Measurements from ENCODE around the gene TCF19.

TCF19 gene

DNA sequence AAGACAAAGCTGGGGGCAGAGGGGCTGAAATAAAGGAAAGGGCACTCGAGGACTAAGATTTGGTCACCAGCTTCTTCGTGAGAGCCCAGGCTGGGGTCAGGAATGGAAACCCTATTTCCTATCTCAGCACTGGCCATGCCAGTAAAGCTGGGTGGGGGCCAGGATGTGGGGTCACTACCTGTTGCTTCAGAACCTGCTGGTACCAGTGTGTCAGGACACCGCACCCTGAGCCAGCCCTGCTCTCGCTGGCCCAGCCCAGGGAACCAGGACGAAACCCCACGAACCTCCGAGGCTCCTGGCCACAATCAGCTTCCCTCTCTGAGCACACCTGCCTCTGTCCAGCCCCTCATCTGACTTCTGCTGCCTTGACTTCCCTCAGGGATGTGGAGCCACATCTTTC lies 40.2 kb upstream of the TCF19 start:
- Histone ChIP-seq H3K27me3 (ENCODE audit: control insufficient read depth in 1 of 2, insufficient read depth in 2 of 2, low read length in 2 of 2) (no peaks in the 10 kb centered on the region), H3K4me1 (ENCODE audit: control insufficient read depth, insufficient read depth, low read length) (peaks cover 30% of the 10 kb centered on the region), H3K9me3 (ENCODE audit: control insufficient read depth in 2 of 2, low read length in 2 of 2) (no peaks in the 10 kb centered on the region), H3K9ac (ENCODE audit: low read length in 2 of 2) (no peak overlapping the region), H3K36me3 (ENCODE audit: control insufficient read depth in 2 of 2, insufficient read depth in 2 of 2, low read length in 2 of 2) (no peaks in the 10 kb centered on the region), H3K4me3 (ENCODE audit: low read length in 2 of 2) (no peak overlapping the region), H3K27ac (ENCODE audit: low read length) (no peak overlapping the region)

DNA sequence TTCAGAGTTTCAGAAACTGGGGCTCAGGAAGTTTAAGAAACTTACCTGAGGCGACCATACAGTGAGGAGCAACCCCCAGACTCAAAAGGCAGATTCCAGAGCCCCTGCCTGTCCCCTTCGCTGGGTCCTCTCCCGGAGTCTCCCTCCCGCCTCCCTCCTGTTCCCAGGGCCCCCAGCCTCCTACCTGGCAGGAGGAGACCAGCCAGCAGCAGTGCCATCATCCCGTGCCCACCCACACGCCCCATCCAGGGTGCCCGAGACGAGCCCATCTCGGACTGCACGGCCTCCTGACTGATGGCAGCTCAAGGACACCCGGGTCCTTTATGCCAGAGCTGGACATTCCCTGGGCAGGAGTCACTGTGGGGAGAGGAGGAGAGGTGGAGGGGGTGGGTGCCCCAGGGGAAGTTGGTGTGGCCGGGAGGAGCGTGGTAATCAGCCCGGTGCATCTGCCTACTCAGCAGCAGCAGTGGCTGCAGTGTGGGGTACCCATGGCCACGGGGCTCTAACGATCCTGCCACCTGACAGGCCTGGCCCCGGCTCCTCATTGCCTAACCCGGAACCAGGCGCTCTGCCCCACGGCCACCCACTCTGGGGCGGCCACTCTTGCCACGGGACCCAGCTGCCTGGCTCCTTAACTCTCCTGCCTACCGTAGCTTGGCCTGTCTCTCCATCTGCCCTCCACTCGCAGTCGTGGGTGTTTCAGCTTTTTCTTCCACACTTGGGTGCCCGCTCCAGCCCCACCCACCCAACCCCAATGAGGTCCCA lies 38.1 kb upstream of the TCF19 start, which contains the start of gene CDSN:
Gene CDSN (minus strand): TSS at position 296 of the 765 bp plus-strand sequence. CDS start 27 bp downstream, at position 269.
- H3K4me1 ChIP-seq (ENCODE audit: control insufficient read depth, insufficient read depth, low read length), result peaks cover 15% of the 10 kb centered on the region
- H3K4me3 ChIP-seq (ENCODE audit: low read length in 2 of 2), result no peak within 1 kb of the TSS
- no peaks in the 10 kb centered on the region for H3K9me3 ChIP-seq (ENCODE audit: control insufficient read depth in 2 of 2, low read length in 2 of 2)
- H3K36me3 ChIP-seq (ENCODE audit: control insufficient read depth in 2 of 2, insufficient read depth in 2 of 2, low read length in 2 of 2), result no peaks in the 10 kb centered on the region
- H3K27ac ChIP-seq (ENCODE audit: low read length), result no peak within 1 kb of the TSS
- H3K9ac ChIP-seq (ENCODE audit: low read length in 2 of 2), result no peak within 1 kb of the TSS
- H3K27me3 ChIP-seq (ENCODE audit: control insufficient read depth in 1 of 2, insufficient read depth in 2 of 2, low read length in 2 of 2), result no peaks in the 10 kb centered on the region

DNA sequence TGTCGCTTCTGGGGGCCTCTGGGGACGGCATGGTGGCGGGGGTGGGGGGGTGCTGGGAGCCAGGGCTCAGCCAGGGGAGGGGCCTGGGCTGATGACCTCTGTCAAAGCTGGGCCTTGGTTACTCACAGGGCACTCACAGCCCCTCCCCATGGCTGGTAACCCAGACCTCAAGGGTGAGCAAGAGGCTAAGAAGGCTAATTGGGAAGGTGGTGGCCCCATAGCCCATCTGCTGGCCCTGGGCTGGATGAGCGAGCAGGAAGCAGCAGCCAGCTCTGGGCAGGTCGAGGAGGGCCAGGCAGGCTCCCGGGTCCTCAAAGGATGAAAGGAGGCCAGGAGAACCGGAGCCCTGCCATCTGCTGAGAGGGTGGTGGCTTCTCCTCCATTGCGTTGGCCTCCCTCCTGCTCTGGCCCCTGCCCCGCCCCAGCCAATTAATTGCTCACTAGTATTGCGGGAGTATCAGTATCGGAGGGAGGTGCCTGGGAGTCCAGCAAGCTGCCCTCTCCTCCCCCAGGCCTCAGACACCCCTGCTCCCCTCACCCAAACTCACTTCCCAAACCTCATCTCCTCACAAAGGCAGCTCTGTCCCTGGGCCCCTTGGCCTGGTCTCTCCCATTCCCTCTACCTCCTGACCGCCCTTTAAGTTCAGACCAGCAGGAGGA lies 37.1 kb upstream of the TCF19 start:
- Histone ChIP-seq H3K27ac (ENCODE audit: low read length) (no peak overlapping the region), H3K36me3 (ENCODE audit: control insufficient read depth in 2 of 2, insufficient read depth in 2 of 2, low read length in 2 of 2) (no peaks in the 10 kb centered on the region), H3K4me1 (ENCODE audit: control insufficient read depth, insufficient read depth, low read length) (peaks cover 14% of the 10 kb centered on the region), H3K9ac (ENCODE audit: low read length in 2 of 2) (no peak overlapping the region), H3K4me3 (ENCODE audit: low read length in 2 of 2) (no peak overlapping the region), H3K27me3 (ENCODE audit: control insufficient read depth in 1 of 2, insufficient read depth in 2 of 2, low read length in 2 of 2) (no peaks in the 10 kb centered on the region), H3K9me3 (ENCODE audit: control insufficient read depth in 2 of 2, low read length in 2 of 2) (no peaks in the 10 kb centered on the region)

DNA sequence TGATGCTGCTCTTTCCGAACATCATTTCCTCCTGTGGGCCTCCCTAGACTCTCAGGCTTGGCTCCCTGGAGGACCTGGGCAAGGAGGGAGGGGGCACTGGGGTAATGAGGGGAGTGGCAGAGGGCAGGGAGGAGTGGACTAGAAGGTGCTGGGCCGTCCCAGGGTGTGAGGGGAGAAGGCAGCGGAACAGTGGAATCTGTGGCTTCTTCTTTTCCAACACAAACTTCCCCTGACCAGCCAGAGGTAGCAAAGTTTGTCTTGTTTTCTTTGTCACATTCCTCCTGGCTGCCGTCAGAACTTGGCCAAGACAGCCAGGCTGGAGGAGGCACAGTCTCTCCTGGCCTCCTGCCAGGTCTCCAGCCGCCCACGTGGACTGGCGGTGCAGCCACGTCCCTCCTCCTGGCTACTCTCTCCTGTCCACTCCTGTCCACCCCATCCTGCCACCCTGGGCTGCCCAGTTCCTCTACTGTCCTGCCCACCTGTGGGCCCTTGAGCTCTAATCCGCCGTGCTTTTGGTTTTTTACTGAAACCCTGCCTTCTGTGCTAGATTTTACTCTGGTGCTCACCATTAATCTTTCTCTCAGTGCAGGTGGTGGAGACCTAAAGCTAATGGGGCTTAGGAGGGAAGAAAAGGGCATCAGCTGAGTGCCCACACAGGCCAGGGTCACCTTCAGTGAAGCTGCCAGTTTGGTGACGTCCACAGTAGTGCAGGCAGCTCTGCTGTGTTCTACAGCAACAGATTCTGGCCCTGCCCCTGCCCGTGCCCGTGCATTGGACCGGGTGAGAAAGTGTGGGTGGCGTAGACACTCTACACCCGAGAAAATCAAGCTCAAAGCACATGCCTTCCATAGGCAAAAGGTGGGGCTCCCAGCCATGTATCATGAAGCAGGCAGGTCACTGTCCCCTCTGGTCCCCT lies 35.3 kb upstream of the TCF19 start:
- peak overlapping the region in 1 of 2 donors; percentile 51 for H3K4me3 ChIP-seq (ENCODE audit: low read length in 2 of 2)
- peak overlapping the region; percentile 29 to 38 for H3K9ac ChIP-seq (ENCODE audit: low read length in 2 of 2)
- H3K4me1 ChIP-seq (ENCODE audit: control insufficient read depth, insufficient read depth, low read length), result peaks cover 14% of the 10 kb centered on the region
- H3K9me3 ChIP-seq (ENCODE audit: control insufficient read depth in 2 of 2, low read length in 2 of 2), result no peaks in the 10 kb centered on the region
- peak overlapping the region; percentile 58 for H3K27ac ChIP-seq (ENCODE audit: low read length)
- H3K27me3 ChIP-seq (ENCODE audit: control insufficient read depth in 1 of 2, insufficient read depth in 2 of 2, low read length in 2 of 2), result no peaks in the 10 kb centered on the region
- no peaks in the 10 kb centered on the region for H3K36me3 ChIP-seq (ENCODE audit: control insufficient read depth in 2 of 2, insufficient read depth in 2 of 2, low read length in 2 of 2)

DNA sequence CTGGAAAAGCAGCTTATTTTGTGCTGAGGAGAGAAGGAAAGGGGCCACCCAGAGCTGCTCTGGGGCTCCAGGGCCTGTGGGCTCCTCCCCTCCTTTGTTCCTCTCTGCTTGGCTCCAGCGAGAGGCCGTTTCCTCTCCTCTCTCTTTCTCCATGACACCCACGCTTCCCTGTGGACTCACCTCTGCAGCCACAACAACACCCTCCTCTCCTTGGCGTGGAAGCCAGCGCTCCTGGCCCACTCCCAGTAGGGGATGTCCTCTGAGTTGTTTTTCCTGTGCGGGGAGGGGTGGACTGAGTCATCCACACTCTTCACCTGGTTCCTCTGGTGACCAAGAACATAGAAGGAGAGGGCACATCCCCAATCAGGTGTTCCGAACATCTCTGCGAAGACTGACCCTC lies 33.2 kb upstream of the TCF19 start:
- Histone ChIP-seq H3K9me3 (ENCODE audit: control insufficient read depth in 2 of 2, low read length in 2 of 2) (no peaks in the 10 kb centered on the region), H3K4me3 (ENCODE audit: low read length in 2 of 2) (no peak overlapping the region), H3K4me1 (ENCODE audit: control insufficient read depth, insufficient read depth, low read length) (peaks cover 14% of the 10 kb centered on the region), H3K9ac (ENCODE audit: low read length in 2 of 2) (no peak overlapping the region), H3K27me3 (ENCODE audit: control insufficient read depth in 1 of 2, insufficient read depth in 2 of 2, low read length in 2 of 2) (no peaks in the 10 kb centered on the region), H3K27ac (ENCODE audit: low read length) (no peak overlapping the region), H3K36me3 (ENCODE audit: control insufficient read depth in 2 of 2, insufficient read depth in 2 of 2, low read length in 2 of 2) (no peaks in the 10 kb centered on the region)

DNA sequence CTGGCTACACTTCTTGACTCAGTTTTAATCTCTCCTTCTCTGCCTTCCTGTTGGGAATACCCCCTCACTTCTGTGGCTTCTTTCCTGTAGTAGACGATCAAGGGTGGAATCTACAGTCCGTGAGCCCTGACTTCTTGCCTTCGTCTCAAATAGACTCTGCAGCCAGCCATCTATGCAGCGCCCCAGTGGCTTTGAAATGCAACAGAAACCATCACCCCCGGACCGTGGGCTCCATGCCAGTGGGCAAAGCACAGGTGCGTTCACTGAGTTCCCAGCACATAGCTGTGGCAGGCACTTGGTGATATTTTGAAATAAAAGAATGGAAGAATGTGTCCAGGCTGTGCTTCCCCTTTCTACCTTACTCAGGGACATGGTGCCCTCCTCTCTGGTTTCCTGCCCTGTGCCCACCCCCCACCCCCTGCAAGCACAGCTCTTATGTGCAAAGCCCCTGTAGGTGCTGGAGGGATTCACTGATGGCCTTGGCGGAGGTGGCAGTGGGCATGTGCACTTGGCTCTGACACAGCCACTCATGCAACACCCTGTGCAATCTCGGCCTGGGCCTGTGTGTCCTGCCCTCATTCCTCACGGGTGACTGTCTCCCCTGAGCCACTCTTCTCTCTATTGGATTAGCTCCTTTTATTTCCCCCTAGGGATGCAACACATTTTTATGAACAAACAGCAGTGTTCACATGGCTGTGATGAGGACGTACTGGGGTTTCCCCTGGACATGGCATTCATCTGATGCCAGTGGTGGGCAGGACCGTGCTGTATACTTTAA lies 32.6 kb upstream of the TCF19 start:
- no peak overlapping the region for H3K9ac ChIP-seq (ENCODE audit: low read length in 2 of 2)
- H3K4me3 ChIP-seq (ENCODE audit: low read length in 2 of 2), result no peak overlapping the region
- no peaks in the 10 kb centered on the region for H3K36me3 ChIP-seq (ENCODE audit: control insufficient read depth in 2 of 2, insufficient read depth in 2 of 2, low read length in 2 of 2)
- H3K4me1 ChIP-seq (ENCODE audit: control insufficient read depth, insufficient read depth, low read length), result peaks cover 14% of the 10 kb centered on the region
- no peaks in the 10 kb centered on the region for H3K9me3 ChIP-seq (ENCODE audit: control insufficient read depth in 2 of 2, low read length in 2 of 2)
- no peaks in the 10 kb centered on the region for H3K27me3 ChIP-seq (ENCODE audit: control insufficient read depth in 1 of 2, insufficient read depth in 2 of 2, low read length in 2 of 2)
- H3K27ac ChIP-seq (ENCODE audit: low read length), result no peak overlapping the region

DNA sequence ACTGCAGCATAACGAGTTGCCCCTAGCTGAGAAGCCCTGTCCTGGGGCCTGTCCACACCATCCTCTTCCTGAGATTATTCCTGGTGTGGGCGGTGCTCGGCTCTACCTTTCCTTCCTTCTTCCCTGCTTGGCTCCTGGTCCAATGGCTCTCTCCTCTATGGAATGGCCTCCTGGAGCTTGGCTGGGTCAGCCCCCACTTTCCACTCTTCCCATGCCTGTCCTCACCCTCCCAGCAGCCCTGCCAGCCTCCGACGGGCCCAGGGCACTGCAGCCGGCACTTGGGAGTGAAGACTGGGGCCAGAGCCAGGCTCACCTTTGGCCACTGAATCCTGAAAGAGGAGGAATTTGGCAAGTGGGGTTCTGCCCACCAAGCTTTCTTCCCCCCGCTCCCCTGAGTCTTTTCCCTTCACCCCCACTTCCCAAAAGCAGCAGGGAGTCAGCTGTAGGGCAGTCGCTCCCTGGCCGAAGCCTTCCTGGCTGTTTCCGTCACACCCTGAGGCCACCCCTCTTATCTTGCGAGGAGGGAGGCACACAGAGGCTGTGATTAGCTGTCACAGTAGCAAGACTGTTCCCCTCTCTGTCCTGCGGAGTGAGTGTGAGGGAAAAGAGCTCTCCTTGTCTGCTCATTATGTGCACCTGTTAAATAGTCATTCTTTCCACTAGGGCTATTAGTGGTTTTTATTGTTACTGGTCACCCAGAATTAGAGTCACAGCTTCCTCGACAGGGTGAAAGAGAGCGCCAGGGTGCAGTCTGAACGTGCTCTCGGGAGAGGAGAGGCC lies 31.8 kb upstream of the TCF19 start:
- Histone ChIP-seq H3K36me3 (ENCODE audit: control insufficient read depth in 2 of 2, insufficient read depth in 2 of 2, low read length in 2 of 2) (no peaks in the 10 kb centered on the region), H3K4me1 (ENCODE audit: control insufficient read depth, insufficient read depth, low read length) (peaks cover 14% of the 10 kb centered on the region), H3K27ac (ENCODE audit: low read length) (no peak overlapping the region), H3K9ac (ENCODE audit: low read length in 2 of 2) (no peak overlapping the region), H3K27me3 (ENCODE audit: control insufficient read depth in 1 of 2, insufficient read depth in 2 of 2, low read length in 2 of 2) (no peaks in the 10 kb centered on the region), H3K4me3 (ENCODE audit: low read length in 2 of 2) (no peak overlapping the region), H3K9me3 (ENCODE audit: control insufficient read depth in 2 of 2, low read length in 2 of 2) (no peaks in the 10 kb centered on the region)

DNA sequence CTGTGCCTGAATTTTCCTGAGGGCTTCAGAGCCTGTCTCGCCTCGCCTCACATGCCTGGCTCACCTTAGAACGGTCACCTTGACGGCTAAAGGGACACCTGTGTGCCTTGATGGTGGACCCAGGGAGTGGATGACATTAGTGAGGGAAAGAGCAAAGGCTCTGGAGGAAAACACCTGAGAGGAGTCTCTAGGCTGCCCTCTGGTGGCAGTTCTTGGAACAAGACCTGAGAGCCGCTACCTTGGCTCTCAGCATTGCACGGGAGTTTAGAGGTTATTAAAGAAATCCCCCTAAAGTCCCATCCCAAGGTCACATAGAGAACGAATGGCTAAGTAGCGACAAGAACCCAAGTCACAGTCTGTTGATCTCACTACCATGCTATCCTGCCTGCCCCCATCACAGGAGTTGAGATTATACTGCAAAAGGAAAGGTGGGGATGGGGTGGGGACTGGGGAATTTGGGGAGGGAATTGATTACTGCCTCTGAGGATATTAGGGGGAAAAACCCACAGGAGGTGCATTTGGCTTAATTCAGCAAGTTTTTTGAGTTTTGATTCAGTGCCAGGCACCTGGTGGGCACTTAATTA lies 30.2 kb upstream of the TCF19 start:
- H3K9me3 ChIP-seq (ENCODE audit: control insufficient read depth in 2 of 2, low read length in 2 of 2), result no peaks in the 10 kb centered on the region
- H3K9ac ChIP-seq (ENCODE audit: low read length in 2 of 2), result no peak overlapping the region
- H3K27ac ChIP-seq (ENCODE audit: low read length), result no peak overlapping the region

DNA sequence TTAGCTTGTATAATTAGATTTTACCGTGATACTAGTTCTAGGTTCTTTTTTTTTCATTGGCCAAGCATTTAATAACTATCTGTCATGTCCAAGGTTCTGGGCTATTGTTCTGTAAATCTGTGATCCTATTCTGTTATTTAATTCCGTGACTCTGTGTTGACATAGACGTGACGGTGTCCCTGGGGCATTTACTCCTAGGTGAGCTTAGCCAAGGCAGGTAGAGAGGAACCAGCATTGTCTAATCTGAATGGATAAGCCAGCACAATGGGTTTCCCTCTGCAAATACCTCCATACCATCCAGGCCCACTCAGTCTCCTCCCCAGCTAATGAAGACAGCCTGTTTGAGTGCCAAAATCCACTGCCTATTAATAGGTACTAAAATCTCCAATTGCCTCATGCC lies 29.3 kb upstream of the TCF19 start:
- Histone ChIP-seq H3K36me3 (ENCODE audit: control insufficient read depth in 2 of 2, insufficient read depth in 2 of 2, low read length in 2 of 2) (no peaks in the 10 kb centered on the region), H3K9me3 (ENCODE audit: control insufficient read depth in 2 of 2, low read length in 2 of 2) (no peaks in the 10 kb centered on the region), H3K4me1 (ENCODE audit: control insufficient read depth, insufficient read depth, low read length) (no peaks in the 10 kb centered on the region), H3K4me3 (ENCODE audit: low read length in 2 of 2) (no peak overlapping the region), H3K9ac (ENCODE audit: low read length in 2 of 2) (no peak overlapping the region), H3K27me3 (ENCODE audit: control insufficient read depth in 1 of 2, insufficient read depth in 2 of 2, low read length in 2 of 2) (no peaks in the 10 kb centered on the region), H3K27ac (ENCODE audit: low read length) (no peak overlapping the region)

More for the DNA sequence above, 30.2 kb upstream of the TCF19 start:
- peaks cover 4% of the 10 kb centered on the region for H3K4me1 ChIP-seq (ENCODE audit: control insufficient read depth, insufficient read depth, low read length)
- no peaks in the 10 kb centered on the region for H3K27me3 ChIP-seq (ENCODE audit: control insufficient read depth in 1 of 2, insufficient read depth in 2 of 2, low read length in 2 of 2)
- H3K4me3 ChIP-seq (ENCODE audit: low read length in 2 of 2), result no peak overlapping the region
- H3K36me3 ChIP-seq (ENCODE audit: control insufficient read depth in 2 of 2, insufficient read depth in 2 of 2, low read length in 2 of 2), result no peaks in the 10 kb centered on the region
